Cardiac fibroblast (primary cell): ENCODE results near the gene CCDC85B.
A peak's percentile ranks its signal among the peaks of the same experiment; 100 is the strongest.

Experiments used
- DNase-seq, 2 donors: peaks; one replicate each; pipeline versions ENCODE4 v3.0.0 to v3.0.0-alpha.2; 2010; ENCODE audit warnings: low read depth in 2 of 2
- H3K4me3 ChIP-seq, 2 donors: replicated peaks in 1 of 2; 1 replicate in 1 of 2; 2 replicates in 1 of 2; pipeline ENCODE4 v1.5.1; 2011; ENCODE audit warnings: low read depth in 2 of 2, low read length in 2 of 2, mild to moderate bottlenecking in 2 of 2, moderate library complexity in 1 of 2
- CTCF ChIP-seq: IDR thresholded peaks from one replicate; pipeline ENCODE4 v1.5.1; 2011; ENCODE audit warnings: low read depth, mild to moderate bottlenecking, low read length, inconsistent platforms

The CCDC85B gene

GRCh38 chr11:65866509-65867283 lies 23.8 kb upstream of the CCDC85B start:
- H3K4me3 ChIP-seq = no peak overlapping the region
- DNase-seq = no peak
- TF ChIP-seq CTCF = no peak

DNA sequence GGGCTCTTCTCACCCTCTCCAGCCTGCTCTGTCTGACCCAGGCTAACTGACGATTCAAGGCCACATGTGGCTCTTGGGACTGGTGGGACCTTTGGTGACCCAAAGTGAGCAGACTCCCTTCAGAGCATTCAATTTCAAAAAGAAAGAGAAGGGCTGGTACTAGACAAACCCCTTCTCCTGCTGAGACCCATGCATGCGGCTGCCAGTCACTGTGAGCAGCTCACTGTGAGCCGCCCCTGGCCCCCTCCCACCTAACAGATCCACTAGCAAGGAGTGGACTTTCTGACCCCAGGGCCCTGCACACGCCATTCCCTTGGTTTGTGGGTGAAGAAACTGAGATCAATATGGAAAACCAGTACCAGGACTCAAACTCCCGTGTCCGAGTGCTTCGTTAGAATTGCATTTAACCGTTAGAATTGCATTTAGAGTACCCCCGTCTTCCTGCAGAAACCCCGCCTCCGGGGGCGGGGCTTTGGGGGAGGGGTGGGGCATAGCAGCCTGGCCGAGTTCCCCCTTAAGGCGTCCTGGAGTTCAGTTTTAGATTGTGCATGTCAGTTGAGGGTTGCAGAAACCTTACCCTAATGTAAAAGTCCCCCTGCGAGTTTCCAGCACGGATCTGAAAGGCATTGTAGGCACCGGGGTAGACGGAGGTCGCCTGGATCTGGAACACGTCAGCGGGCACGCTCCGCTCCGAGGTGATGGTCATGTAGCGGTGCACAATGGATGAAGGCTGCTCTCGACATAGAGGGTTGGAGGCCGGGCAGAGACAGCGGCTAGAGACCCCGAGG lies 23.0 kb upstream of the CCDC85B start:
- no peak for TF ChIP-seq CTCF
- H3K4me3 ChIP-seq = no peak overlapping the region
- no peak for DNase-seq

DNA sequence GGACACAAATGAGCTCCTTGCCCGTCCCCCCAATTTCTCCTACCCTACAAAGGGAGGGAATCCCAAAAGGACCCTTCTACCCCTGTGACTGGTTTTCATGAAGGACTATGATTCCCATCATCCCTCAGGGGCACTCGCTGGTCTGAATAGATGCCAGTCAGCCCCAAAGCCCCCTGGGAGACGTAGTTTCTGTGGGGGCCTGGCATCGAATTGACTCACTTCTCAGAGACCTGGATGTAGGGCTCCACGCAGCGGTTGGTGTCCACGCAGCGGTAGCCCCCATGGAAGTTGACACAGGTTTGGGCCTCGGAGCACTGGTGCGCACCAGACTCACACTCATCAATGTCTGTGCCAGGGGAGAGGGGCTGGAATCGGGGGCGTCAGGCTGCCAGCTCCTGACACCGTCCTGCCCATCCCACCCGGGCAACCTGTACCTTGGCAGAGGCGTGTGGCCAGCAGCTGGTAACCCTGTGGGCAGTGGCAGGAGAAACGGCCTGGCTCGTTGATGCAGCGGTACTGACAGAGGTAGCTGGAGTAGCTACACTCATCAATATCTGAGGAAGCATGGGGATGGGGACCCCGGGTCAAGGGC lies 22.3 kb upstream of the CCDC85B start:
- no peak for DNase-seq
- TF ChIP-seq CTCF = no peak

DNA sequence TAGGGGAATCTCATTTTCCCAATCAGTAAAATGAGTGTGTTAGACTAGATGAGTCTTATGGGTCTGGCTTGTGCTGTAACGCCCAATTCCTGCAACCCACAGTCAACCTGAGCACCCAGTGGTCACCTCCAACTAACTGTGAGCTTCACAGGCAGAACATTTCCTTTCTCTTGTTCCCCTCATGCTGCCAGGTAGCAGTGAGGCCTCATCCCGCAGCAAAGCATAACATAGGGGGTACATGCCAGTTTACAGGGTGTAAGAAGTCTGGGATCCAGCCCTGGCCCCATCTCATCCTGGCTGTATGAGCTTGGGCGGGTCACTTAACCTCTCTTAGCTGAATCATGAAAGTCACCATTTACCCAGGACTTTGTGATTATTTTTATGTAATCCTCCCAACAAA lies 21.6 kb upstream of the CCDC85B start:
- no peak for TF ChIP-seq CTCF
- DNase-seq = no peak
- no peak overlapping the region for H3K4me3 ChIP-seq

More for the DNA sequence above, 22.3 kb upstream of the CCDC85B start:
- H3K4me3 ChIP-seq = no peak overlapping the region

DNA sequence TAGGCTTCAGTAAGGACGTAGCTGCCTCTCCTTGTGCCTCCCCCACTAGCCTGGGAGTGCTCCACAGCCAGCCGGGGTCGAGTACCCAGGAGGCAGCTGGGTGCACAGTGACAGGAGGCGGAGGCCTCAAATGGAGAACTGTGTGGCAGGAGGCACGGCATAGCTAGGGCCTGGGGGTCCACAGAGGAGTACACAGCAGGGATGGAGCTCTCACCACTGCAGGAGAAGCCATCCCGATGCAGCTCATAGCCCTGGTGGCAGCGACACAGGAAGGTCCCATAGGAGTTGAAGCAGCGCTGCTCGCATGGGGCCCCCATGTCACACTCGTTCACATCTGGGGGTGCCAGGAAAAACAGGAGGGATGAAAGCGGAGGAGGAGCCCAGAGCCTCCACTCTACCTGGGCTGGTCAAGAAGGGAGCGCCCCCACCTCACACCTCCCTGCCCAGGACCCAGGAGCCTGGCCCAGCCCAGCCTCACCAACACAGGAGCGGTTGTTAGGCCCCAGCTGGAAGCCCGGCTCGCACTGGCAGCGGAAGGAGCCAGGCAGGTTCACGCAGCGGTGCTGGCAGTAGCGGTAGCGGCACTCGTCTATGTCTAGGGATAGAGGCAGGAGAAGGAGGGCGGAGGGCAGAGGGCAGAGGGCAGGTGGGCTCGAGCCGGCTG lies 20.7 kb upstream of the CCDC85B start:
- H3K4me3 ChIP-seq = no peak overlapping the region
- no peak for DNase-seq
- TF ChIP-seq CTCF = no peak

DNA sequence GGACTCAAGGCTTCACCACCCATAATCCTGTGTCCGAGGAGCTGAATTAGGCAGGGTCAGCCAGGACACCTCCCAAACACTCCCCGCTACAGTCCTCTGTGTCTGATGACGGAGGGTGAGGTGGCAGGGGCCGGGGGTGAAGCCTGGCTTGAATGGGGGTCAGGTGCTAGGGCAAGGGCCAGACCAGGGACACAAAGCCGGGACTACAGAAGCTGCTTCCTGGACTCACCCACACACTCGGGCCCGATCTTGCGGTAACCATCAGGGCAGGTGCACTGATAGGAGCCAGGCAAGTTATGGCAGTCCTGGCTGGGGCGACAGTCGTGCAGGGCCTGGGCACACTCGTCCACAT lies 20.2 kb upstream of the CCDC85B start:
- TF ChIP-seq CTCF = no peak
- DNase-seq = no peak
- peak overlapping the region in 1 of 2 donors; percentile 65 for H3K4me3 ChIP-seq
